Measurements from ENCODE around the gene ULBP3.

DNA sequence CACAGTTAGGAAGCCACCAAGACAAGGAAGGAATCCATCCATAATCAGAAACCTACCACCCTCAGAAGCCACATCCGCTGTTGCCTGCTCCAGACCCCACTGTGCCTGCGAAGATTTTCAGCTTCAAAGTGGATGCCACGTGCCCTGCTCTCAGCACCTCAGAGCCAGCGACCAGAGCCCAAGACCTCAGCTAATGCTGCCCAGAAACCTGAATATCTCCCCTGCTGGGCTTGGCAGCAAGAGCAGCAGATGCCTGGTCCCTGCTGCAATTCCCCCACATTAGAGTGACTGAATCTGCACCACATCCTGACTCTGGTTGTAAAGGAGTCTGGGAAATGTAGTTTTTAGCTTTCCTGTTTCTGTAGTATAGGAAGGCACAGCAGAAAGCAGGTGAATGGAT, 10.7 kb upstream of the ULBP3 start:
- TF ChIP-seq POLR2A (IDR thresholded peaks at IDR 0.05; ENCODE audit: borderline replicate concordance, extremely low read depth, insufficient read depth, insufficient read length) (no peak), POLR2AphosphoS5 (IDR thresholded peaks at IDR 0.05; ENCODE audit: low read depth, low read length) (no peak), ZNF274 (IDR thresholded peaks at IDR 0.05; ENCODE audit: low read depth, low read length) (no peak), SIN3A (IDR thresholded peaks at IDR 0.05; ENCODE audit: low read depth) (no peak), CEBPB (IDR thresholded peaks at IDR 0.05; ENCODE audit: low read depth) (no peak), EZH2 (IDR thresholded peaks at IDR 0.05) (no peak), ZFX (IDR thresholded peaks at IDR 0.05) (no peak), JUND (IDR thresholded peaks at IDR 0.05) (no peak)
- TF ChIP-seq, protein P1, sequence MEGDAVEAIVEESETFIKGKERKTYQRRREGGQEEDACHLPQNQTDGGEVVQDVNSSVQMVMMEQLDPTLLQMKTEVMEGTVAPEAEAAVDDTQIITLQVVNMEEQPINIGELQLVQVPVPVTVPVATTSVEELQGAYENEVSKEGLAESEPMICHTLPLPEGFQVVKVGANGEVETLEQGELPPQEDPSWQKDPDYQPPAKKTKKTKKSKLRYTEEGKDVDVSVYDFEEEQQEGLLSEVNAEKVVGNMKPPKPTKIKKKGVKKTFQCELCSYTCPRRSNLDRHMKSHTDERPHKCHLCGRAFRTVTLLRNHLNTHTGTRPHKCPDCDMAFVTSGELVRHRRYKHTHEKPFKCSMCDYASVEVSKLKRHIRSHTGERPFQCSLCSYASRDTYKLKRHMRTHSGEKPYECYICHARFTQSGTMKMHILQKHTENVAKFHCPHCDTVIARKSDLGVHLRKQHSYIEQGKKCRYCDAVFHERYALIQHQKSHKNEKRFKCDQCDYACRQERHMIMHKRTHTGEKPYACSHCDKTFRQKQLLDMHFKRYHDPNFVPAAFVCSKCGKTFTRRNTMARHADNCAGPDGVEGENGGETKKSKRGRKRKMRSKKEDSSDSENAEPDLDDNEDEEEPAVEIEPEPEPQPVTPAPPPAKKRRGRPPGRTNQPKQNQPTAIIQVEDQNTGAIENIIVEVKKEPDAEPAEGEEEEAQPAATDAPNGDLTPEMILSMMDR (IDR thresholded peaks at IDR 0.05 in 2 of 3, conservative IDR thresholded peaks at IDR 0.05 in 1 of 3; ENCODE audit: borderline replicate concordance in 1 of 3, insufficient read depth in 1 of 3, low read depth in 2 of 3, low read length in 2 of 3): no peak
- TF ChIP-seq, protein P2, sequence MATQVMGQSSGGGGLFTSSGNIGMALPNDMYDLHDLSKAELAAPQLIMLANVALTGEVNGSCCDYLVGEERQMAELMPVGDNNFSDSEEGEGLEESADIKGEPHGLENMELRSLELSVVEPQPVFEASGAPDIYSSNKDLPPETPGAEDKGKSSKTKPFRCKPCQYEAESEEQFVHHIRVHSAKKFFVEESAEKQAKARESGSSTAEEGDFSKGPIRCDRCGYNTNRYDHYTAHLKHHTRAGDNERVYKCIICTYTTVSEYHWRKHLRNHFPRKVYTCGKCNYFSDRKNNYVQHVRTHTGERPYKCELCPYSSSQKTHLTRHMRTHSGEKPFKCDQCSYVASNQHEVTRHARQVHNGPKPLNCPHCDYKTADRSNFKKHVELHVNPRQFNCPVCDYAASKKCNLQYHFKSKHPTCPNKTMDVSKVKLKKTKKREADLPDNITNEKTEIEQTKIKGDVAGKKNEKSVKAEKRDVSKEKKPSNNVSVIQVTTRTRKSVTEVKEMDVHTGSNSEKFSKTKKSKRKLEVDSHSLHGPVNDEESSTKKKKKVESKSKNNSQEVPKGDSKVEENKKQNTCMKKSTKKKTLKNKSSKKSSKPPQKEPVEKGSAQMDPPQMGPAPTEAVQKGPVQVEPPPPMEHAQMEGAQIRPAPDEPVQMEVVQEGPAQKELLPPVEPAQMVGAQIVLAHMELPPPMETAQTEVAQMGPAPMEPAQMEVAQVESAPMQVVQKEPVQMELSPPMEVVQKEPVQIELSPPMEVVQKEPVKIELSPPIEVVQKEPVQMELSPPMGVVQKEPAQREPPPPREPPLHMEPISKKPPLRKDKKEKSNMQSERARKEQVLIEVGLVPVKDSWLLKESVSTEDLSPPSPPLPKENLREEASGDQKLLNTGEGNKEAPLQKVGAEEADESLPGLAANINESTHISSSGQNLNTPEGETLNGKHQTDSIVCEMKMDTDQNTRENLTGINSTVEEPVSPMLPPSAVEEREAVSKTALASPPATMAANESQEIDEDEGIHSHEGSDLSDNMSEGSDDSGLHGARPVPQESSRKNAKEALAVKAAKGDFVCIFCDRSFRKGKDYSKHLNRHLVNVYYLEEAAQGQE (IDR thresholded peaks at IDR 0.05; ENCODE audit: low read depth): no peak

All from HCT116 (cell line).